K562 (cell line): Measurements from ENCODE around the gene PUM1. TPM values are rescaled to one million over a fixed set of nuclear protein-coding genes. Genes with fewer than 3 reads are reported as not detected.

ENCODE experiments used
- ATAC-seq: fragments of 200-7000 bp; cut with Tn5 transposase; 3 replicates; pipeline ENCODE4 v1.9.1; 2020; ENCODE audit warnings: moderate library complexity
- BruUV-seq: library from RNA; stranded (reverse); fragments of 400-500 nt; replicated peaks from 2 replicates; lab custom pipeline; 2021; lab: Mats Ljungman, UMichigan
- CTCF ChIA-PET: fragments of 300-600 bp; formaldehyde crosslinking; extraction: SDS; loops from one replicate; lab custom pipeline; 2021; ENCODE audit warnings: low intra/inter-chr PET ratio; lab: Yijun Ruan, JAX
- POLR2A ChIA-PET: fragments of 300-600, 350-650 bp; sonication (Branson Sonifier 250); formaldehyde crosslinking; extraction: SDS; loops from one replicate; lab custom pipeline; 2021; ENCODE audit warnings: antibody characterized with exemption, inconsistent platforms; lab: Yijun Ruan, JAX
- DNase-seq, 4 experiments: peaks; one replicate each; pipeline versions ENCODE4 v3.0.0 to v3.0.0-alpha.2; 2011 to 2018; ENCODE audit warnings: low spot score in 3 of 4, mixed read lengths in 3 of 4; ENCODE audit errors: extremely low read depth in 1 of 4
- FAIRE-seq: peaks from 2 replicates; lab custom pipeline; 2011; peaks lifted over from hg19 to GRCh38; lab: Jason Lieb, UNC
- H2AFZ ChIP-seq: 2 replicates; pipeline ENCODE4 v1.6.0; 2011; ENCODE audit warnings: low read depth, low read length, control low read depth, inconsistent platforms
- H3K27ac ChIP-seq: fragments of 200-600 bp; 3 replicates; pipeline ENCODE4 v1.8.0; 2011; ENCODE audit warnings: low read depth, mild to moderate bottlenecking, control low read depth, inconsistent platforms, low read length, moderate library complexity, mixed read lengths; ENCODE audit errors: extremely low read depth
- H3K27me3 ChIP-seq, 2 experiments: fragments of 300-600 bp in 1 of 2; 2 replicates in 1 of 2; 3 replicates in 1 of 2; pipeline versions ENCODE4 v1.6.0 to v1.8.0; 2011; ENCODE audit warnings: inconsistent platforms in 2 of 2, low read length in 2 of 2, mild to moderate bottlenecking in 1 of 2, mixed read lengths in 1 of 2, moderate library complexity in 1 of 2; ENCODE audit not compliant: control insufficient read depth in 2 of 2, insufficient read depth in 2 of 2
- H3K36me3 ChIP-seq: fragments of 300-600 bp; 3 replicates; pipeline ENCODE4 v1.8.0; 2011; ENCODE audit warnings: mild to moderate bottlenecking, low read length, inconsistent platforms; ENCODE audit not compliant: control insufficient read depth, insufficient read depth
- H3K4me1 ChIP-seq, 2 experiments: fragments of 200-600 bp in 1 of 2; replicated peaks in 1 of 2; 2 replicates in 1 of 2; 3 replicates in 1 of 2; pipeline versions ENCODE4 v1.5.1 to v1.8.0; 2011; ENCODE audit warnings: inconsistent platforms in 2 of 2, low read length in 2 of 2, mild to moderate bottlenecking in 1 of 2, mixed read lengths in 1 of 2, moderate library complexity in 1 of 2; ENCODE audit not compliant: control insufficient read depth in 2 of 2, insufficient read depth in 2 of 2
- H3K4me2 ChIP-seq: 2 replicates; pipeline ENCODE4 v1.6.1; 2011; ENCODE audit warnings: low read length, control low read depth, inconsistent platforms, mixed read lengths; ENCODE audit not compliant: insufficient read depth
- H3K4me3 ChIP-seq: fragments of 200-600 bp; sonication (generic), shearing (Covaris generic); 2 replicates; pipeline ENCODE4 v1.5.1; 2016; ENCODE audit warnings: control low read depth, inconsistent platforms
- H3K79me2 ChIP-seq: fragments of 200-600 bp; 3 replicates; pipeline ENCODE4 v1.8.0; 2011; ENCODE audit warnings: low read length, inconsistent platforms; ENCODE audit not compliant: control insufficient read depth, insufficient read depth
- H3K9ac ChIP-seq, 2 experiments: 2 replicates each; pipeline versions ENCODE4 v1.6.0 to v1.6.1; 2011; ENCODE audit warnings: low read depth in 2 of 2, low read length in 2 of 2, control low read depth in 1 of 2, inconsistent platforms in 1 of 2, mild to moderate bottlenecking in 1 of 2, mixed read lengths in 1 of 2; ENCODE audit not compliant: insufficient read depth in 1 of 2
- H3K9me1 ChIP-seq: one replicate; pipeline ENCODE4 v1.6.0; 2011; ENCODE audit warnings: inconsistent platforms, mild to moderate bottlenecking, low read length, moderate library complexity; ENCODE audit not compliant: control insufficient read depth, insufficient read depth
- H3K9me3 ChIP-seq: replicated peaks from 2 replicates; pipeline ENCODE4 v1.5.1; 2011; ENCODE audit warnings: low read depth, low read length, inconsistent platforms; ENCODE audit not compliant: control insufficient read depth, insufficient read depth
- H4K20me1 ChIP-seq: replicated peaks from 2 replicates; pipeline ENCODE4 v1.6.1; 2011; ENCODE audit warnings: low read length, inconsistent platforms, mixed read lengths; ENCODE audit not compliant: control insufficient read depth, insufficient read depth
- AFF1 ChIP-seq, 2 experiments: fragments of 450-650 bp; IDR thresholded peaks; 2 replicates each; pipeline ENCODE4 v1.6.1; 2018; ENCODE audit warnings: mild to moderate bottlenecking in 2 of 2, low read depth in 1 of 2; ENCODE audit not compliant: partially characterized antibody in 2 of 2
- ARID3A ChIP-seq: IDR thresholded peaks from 2 replicates; pipeline ENCODE4 v1.6.1; 2012; ENCODE audit warnings: low read depth, low read length, improper control_type of control experiment, borderline replicate concordance
- ASH1L ChIP-seq: fragments of 450-650 bp; IDR thresholded peaks from 2 replicates; pipeline ENCODE4 v1.6.1; 2018; ENCODE audit warnings: borderline replicate concordance, mild to moderate bottlenecking, low read depth; ENCODE audit not compliant: partially characterized antibody
- MLX ChIP-seq, 2 experiments: fragments of 450-650 bp in 1 of 2; sonication (generic) in 1 of 2; formaldehyde crosslinking; conservative IDR thresholded peaks; 2 replicates each; pipeline versions ENCODE4 v1.4.0 to v1.8.1; 2020 to 2022; ENCODE audit warnings: mild to moderate bottlenecking in 1 of 2, missing genetic modification reagents in 1 of 2
- TAF1 ChIP-seq: IDR thresholded peaks from 2 replicates; pipeline ENCODE4 v1.6.1; 2011; ENCODE audit warnings: mild to moderate bottlenecking, low read length, moderate library complexity; ENCODE audit not compliant: insufficient read depth, control insufficient read depth, severe bottlenecking; ENCODE audit errors: extremely low read depth
- TAL1 ChIP-seq: fragments of 450-650 bp; IDR thresholded peaks from 2 replicates; pipeline ENCODE4 v1.6.1; 2016; ENCODE audit warnings: mild to moderate bottlenecking
- ZNF263 ChIP-seq: sonication (generic); formaldehyde crosslinking; IDR thresholded peaks from 2 replicates; pipeline ENCODE4 v1.8.0; 2022; ENCODE audit warnings: mild to moderate bottlenecking, missing genetic modification reagents, borderline replicate concordance
- ZNF354B ChIP-seq: fragments of 250-450 bp; sonication (Bioruptor Pico); IDR thresholded peaks from 2 replicates; pipeline ENCODE4 v1.4.0; 2020
- ZNF639 ChIP-seq, 2 experiments: fragments of 200-800 bp in 1 of 2; sonication (Bioruptor generic) in 1 of 2; sonication (generic) in 1 of 2; formaldehyde crosslinking in 1 of 2; IDR thresholded peaks in 1 of 2; conservative IDR thresholded peaks in 1 of 2; 2 replicates each; pipeline versions ENCODE4 v1.5.0 to v1.6.1; 2016 to 2020; ENCODE audit warnings: missing compliant biosample characterization in 1 of 2, missing genetic modification characterization in 1 of 2, missing genetic modification reagents in 1 of 2
- WGBS: fragments of 100-300 bp; shearing (Covaris generic); methylation state at CpG from one replicate; pipeline ENCODE4 v1.1.6; 2016; ENCODE audit warnings: low coverage, mixed read lengths; ENCODE audit not compliant: insufficient coverage; ENCODE audit errors: missing lambda C conversion rate; 5-methylcytosine and 5-hydroxymethylcytosine counted together
- in situ Hi-C: fragments of 300-500 bp; cut with MboI; formaldehyde crosslinking; loops from 4 replicates; pipeline ENCODE4 v1.15.0; 2018; ENCODE audit warnings: inconsistent platforms, mixed read lengths
- intact Hi-C: fragments of 100-400 bp; cut with micrococcal nuclease; formaldehyde crosslinking; loops from 2 replicates; pipeline ENCODE4 v1.14.2; 2022
- polyA plus RNA-seq, 8 experiments: library from polyadenylated mRNA; depleted of rRNA in 4 of 8; stranded (reverse) in 5 of 8; unstranded in 3 of 8; fragments of >200 nt; fragmentation: Nextera tagmentation in 2 of 8; fragmentation: Illumina TruSeq in 1 of 8; extraction: Ambion mirVana in 2 of 8; extraction: Trizol in 1 of 8; gene quantifications; 2 replicates each; pipeline versions ENCODE4 v1.2.1 to v1.2.3, GENCODE V29; 2011 to 2014; ENCODE audit warnings: inconsistent platforms in 1 of 8, missing spikeins in 1 of 8
- total RNA-seq, 7 experiments: library from RNA; depleted of rRNA in 6 of 7; stranded (reverse); fragments of >200 nt in 6 of 7; fragmentation: Illumina TruSeq in 2 of 7; extraction: Trizol in 2 of 7; gene quantifications; 2 replicates each; pipeline versions ENCODE4 v1.2.1 to v1.2.3, GENCODE V29; 2011 to 2021; ENCODE audit warnings: low replicate concordance in 1 of 7

Gene PUM1
- total and polyA plus RNA-seq, 9 of the 15 experiments (the other 6 are each of a cell fraction or from before 2014, with no cell fraction given): 37.7 to 104 (median 55.7) TPM

DNA sequence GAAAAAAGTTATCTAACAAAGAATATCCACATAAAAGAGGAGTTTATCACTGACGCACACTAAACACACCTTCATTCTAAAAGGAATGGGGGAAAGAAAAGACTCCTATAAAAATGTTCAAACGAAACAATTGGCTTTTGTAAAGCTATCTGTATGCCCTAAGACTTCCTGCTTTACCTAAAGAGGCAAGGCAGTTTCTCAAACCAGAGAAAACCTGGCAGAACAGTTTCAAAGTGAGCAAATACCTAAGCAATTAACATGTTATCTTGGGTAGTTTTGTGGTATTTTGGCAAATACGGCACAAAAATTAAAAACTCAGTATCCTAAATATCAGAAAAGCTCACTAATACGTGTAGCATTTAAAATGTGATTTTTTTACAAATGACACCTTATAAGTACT lies 1.9 kb downstream of the PUM1 start:
- peak overlapping the region; percentile 98 for H3K4me2 ChIP-seq
- H3K9me3 ChIP-seq: no peaks in the 10 kb centered on the region
- H3K79me2 ChIP-seq: peaks cover 70% of the 10 kb centered on the region
- H3K9me1 ChIP-seq: peaks cover 4% of the 10 kb centered on the region
- peak overlapping the region; percentile 89 for H3K4me3 ChIP-seq
- peaks cover 15 to 18% of the 10 kb centered on the region in 2 experiments; a peak in 4 of 5 replicates for H3K4me1 ChIP-seq
- no peaks in the 10 kb centered on the region for H3K27me3 ChIP-seq
- DNase-seq: no peak
- no peak for FAIRE-seq
- 0% methylated on average over 4 of the region's 4 CpGs for WGBS
- in situ Hi-C loops: no loop called here
- H4K20me1 ChIP-seq: peaks cover 52% of the 10 kb centered on the region
- intact Hi-C loops: loop anchor here (2.0 kb wide), 2 partner anchors 35 to 91 kb away; no protein-coding TSS in a partner anchor
- H3K27ac ChIP-seq: peak overlapping the region; percentile 99
- peak; percentile 12 for ATAC-seq
- no TSS peak for BruUV-seq
- peak overlapping the region in 1 of 2 experiments; percentile 99; a peak in 2 of 4 replicates for H3K9ac ChIP-seq
- ChIA-PET POLR2A (interaction anchor here (0.5 to 3.6 kb wide), 12 partner anchors 8 to 1768 kb away, joined by 3 to 24 read pairs (median 4); partner anchors contain the start of genes SNRNP40 and ZCCHC17), CTCF (interaction anchor here (0.6 kb wide), 1 partner anchor 101 kb away, joined by 3 read pairs; no protein-coding TSS in a partner anchor)
- H2AFZ ChIP-seq: no peak overlapping the region
- peaks cover 39% of the 10 kb centered on the region for H3K36me3 ChIP-seq
- TF ChIP-seq AFF1 (IDR thresholded peaks at IDR 0.05; ENCODE audit: low read depth in 1 of 2, partially characterized antibody in 2 of 2) (peak in 1 of 2 experiments; percentile 7), ZNF354B (CRISPR knock-in tag) (no peak), TAL1 (no peak), ARID3A (no peak), TAF1 (no peak), ZNF639 (CRISPR knock-in tag; conservative IDR thresholded peaks at IDR 0.05 in 1 of 2, IDR thresholded peaks at IDR 0.05 in 1 of 2) (0 out of 4 replicates have a peak, but pooled peaks of 1 of the 2 experiments have one; percentile 12), ASH1L (peak; percentile 21), MLX (CRISPR knock-in tag; conservative IDR thresholded peaks at IDR 0.05) (no peak), ZNF263 (CRISPR knock-in tag) (no peak)
